Left forelimb (tissue), 1 donor: ENCODE measurements around the gene MPRIP.
A peak's percentile ranks its signal among the peaks of the same experiment; 100 is the strongest.
"Not testable (repeated sequence)": the region's sequence is repeated elsewhere in the genome, so short reads cannot be mapped to it uniquely, and the experiment has no call there.

Experiments
- DNase-seq: peaks from one replicate; pipeline ENCODE4 v3.0.0-alpha.2; 2018; ENCODE audit warnings: low spot score

The MPRIP gene

DNA sequence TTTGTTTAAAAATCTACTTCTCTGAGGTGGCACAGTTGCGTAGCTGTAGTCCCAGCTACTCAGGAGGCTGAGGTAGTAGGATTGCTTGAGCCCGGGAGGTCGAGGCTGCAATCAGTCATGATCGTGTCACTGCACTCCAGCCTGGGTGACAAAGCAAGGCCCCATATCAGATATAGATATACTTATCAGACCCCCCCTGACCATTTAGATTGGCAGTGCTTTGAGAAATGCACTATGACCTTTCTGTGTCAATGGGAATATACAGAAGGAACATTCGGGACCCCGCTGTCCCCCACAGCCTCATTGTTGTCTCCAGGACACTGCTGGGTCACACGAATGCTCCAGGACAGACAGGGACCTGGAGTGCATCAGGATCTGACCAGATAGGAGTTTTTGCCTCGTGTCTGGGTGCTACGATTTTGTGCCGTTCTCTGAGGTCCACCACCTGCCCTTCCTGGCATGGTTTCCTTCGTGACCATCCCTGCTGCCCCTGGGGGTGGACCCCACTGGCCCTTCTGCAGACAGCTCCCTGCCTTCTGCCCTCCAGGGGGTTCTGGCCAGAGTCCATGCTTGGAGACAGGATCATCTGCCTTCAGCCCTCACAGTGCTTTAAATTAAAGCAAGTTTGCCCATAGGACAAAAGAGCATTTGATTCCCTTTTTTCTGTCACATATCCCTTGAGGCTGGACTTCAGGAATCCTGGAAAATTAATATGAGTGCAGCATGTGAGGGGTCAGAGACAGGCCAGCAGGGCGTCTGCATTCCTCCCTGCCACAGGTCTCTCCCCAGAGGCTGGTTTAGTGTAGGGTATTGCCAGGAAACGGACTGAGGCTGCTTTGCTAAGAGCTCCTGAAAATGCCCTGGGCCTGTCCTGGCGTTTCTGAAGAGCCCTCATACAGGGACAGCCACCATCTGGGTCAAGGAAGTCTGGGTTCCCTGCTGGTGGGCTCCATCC, 144.6 kb downstream of the MPRIP start:
- no peak for DNase-seq

DNA sequence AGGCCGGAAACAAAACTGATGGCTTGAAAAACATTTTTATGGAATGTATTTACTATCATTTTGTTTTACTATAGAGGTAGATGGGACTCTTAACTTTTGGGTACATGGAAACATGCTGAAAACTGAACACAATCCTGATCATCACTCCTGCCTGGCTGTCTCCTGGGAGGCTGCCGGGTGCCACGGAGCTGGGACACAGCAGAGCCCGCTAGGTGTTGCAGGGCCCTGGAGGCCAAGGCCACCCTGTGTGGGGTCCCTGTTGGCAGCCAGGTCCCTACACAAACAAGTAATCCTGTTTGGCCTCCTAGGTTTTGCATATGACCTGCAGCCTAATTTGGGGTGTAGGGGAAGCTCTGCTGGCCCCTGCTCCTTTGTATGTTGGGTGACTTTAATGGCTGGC, 146.3 kb downstream of the MPRIP start:
- no peak for DNase-seq

DNA sequence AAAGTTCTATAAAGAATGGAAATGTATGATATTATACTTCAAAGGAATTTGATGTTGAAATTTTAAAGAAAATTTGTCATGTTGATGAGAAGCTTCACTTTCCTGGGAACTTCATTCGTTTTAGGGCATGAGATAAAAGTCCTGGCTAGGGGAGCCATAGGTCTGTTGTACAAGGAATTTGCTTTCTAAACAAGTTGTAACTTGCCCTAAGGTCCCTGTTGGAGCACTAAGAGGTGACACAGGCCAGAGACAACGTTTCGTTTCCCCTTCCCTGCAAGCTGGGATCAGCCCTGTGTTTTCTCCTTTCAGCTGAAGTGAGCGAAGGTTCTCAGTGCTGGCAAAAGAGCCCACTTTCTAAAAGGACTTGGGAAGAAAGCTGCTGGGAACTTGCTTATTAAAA, 147.3 kb downstream of the MPRIP start:
- no peak for DNase-seq

DNA sequence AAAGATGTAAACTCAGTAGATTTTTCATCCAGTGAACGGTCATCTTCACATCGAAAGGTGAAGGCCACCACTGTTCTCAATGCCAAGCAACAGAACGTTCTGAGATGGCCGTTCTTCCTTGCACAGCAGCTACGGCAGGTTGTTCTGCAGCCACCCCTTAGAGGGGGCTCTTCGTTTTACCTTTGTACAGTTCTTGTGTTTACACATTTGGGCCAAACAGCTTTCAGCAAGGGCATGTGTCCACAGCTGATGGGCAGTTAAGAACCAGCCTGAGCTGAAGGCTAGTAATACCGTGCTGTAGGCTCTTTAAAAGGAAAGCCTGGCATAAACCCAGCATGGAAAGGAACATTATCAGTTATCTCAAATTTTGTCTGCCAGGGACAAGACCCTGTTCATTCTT, 147.9 kb downstream of the MPRIP start:
- DNase-seq = no peak

DNA sequence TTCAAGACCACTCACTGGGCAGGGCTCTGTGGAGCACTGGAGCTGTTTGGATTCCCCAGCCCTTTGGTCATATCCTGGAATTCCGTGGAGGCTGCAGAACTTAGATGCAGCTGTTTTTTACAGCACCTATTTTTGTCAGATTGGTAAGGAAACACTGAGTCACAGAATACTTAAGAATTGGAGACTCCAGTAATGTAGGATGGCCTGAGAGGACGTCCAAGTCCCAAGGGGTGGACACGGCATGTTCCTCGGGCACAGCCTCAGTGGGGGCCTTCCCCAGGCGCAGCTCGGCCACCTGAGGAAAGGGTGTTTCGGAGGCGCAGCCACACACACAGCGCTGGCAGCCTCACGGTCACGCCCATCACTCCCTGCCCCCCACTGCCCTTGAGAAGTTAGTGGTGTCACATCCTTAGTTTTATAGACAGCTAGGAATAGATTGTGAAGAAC, 149.1 kb downstream of the MPRIP start:
- no peak for DNase-seq

- DNase-seq = no peak
Measured at GRCh38 chr17:17191961-17192381, 149.7 kb downstream of the MPRIP start.

- DNase-seq = not testable (repeated sequence)
Measured at GRCh38 chr17:17195466-17195865, 153.2 kb downstream of the MPRIP start.

DNA sequence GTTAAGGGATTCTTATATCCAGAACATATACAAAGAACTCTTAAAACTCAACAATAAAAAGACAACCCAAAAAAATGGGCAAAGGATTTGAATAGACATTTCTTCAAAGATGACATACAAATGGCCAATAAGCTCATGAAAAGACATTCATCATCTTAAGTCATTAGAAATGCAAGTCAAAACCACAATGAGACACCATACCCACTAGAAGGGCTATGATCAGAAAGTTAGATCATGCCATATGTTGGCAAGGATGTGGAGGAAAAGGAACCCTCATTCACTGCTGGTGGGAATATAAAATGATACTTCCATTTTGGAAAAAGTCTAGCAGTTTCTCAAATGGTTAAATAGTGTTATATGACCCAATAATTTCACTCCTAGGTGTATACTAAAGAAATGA, 154.5 kb downstream of the MPRIP start:
- no peak for DNase-seq

- DNase-seq = no peak
Measured at GRCh38 chr17:17198281-17198680, 156.0 kb downstream of the MPRIP start.

GRCh38 chr17:17200311-17200710, 158.1 kb downstream of the MPRIP start:
- DNase-seq = no peak

DNA sequence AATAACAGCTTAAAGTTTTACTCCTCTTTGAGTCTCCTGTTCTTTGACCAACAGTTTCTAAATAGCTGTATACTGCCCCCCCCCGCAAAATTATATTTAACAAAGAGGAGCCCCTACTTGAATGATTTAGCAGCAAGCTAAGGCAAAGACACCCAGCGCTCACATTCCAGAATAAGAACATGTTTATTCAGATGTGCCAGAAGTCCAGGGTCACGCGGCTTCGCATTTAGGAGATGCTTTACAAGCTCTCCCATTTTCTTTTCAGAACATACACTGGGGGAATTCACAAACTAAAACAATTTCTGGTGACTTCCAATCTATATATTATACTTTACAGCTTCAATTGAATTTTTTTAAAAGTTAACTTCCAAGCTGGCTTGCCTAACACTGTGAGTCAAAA, 158.6 kb downstream of the MPRIP start:
- DNase-seq = no peak

DNA sequence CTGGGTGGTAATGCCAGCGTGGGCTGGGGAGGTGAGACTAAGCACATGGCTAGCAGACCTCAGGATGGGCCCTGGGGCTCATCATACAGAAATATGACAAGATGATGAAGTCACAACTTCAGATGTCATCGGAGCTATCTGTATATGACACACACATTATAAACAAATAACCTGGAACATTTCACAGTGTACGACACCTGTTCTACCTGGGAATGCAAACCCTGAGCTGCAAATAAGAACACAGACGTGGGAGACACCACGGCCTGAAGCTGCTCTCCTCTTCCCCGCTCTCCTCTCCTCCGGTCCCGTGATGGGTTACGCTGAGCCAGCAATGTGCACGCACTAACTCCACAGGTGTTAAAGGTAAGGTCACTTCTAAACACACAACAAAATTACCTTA, 159.0 kb downstream of the MPRIP start:
- DNase-seq = no peak

DNA sequence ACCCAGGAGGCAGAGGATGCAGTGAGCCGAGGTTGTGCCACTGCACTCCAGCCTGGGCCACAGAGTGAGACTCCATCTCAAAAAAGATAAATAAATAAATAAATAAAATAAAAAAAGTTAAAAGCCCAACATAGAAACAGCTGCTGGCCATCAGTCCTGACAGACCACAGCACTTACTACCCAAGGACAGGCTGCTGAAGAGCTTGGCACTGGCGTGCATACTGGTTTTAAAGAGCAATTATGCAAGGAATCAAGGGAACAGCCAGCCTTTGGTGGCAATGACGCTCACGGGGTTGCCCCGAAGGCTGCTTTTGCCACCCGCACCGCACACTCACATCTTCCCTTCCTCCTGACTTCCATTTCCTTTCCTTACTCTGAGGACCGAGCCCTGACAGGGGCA, 159.7 kb downstream of the MPRIP start:
- no peak for DNase-seq

DNA sequence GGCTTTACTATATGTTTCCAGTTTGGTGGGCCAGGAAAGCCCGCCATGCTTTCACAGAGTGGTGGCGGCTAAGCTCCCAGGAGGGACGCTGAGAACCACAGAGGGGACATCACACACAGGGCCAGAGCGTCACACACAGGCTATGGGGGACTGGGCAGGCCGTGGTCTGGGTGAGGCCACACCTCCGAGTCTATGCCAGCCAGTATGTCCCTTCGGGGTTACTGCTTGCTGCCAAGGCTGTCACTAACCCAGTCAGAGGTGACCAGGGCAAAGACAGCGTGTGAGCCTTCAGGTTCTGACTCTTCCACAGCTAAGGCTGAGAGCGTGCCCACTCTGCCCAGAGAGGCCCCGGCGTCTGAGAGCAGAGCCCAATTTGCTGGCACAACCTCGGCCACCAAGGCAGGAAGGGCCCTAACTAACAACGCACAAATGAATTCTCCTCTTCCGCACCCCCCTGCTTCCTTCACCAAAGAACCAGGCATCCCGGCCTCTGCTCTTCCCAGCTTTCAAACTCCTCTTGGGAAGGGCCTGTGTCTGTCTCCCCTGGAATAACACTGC, 161.0 kb downstream of the MPRIP start:
- no peak for DNase-seq

GRCh38 chr17:17204041-17204591, 161.9 kb downstream of the MPRIP start:
- no peak for DNase-seq

- no peak for DNase-seq
Measured at GRCh38 chr17:17204635-17205231, 162.5 kb downstream of the MPRIP start.

GRCh38 chr17:17205368-17206123, 163.3 kb downstream of the MPRIP start:
- peak; percentile 74 for DNase-seq

- peak; percentile 79 for DNase-seq
Measured at GRCh38 chr17:17206124-17206912, 164.1 kb downstream of the MPRIP start, which contains the start of gene PLD6. TSS of gene PLD6 (minus strand) at chr17:17206333. CDS start at chr17:17206286, 47 bp downstream.

GRCh38 chr17:17206913-17207335, 164.7 kb downstream of the MPRIP start:
- DNase-seq = no peak

DNA sequence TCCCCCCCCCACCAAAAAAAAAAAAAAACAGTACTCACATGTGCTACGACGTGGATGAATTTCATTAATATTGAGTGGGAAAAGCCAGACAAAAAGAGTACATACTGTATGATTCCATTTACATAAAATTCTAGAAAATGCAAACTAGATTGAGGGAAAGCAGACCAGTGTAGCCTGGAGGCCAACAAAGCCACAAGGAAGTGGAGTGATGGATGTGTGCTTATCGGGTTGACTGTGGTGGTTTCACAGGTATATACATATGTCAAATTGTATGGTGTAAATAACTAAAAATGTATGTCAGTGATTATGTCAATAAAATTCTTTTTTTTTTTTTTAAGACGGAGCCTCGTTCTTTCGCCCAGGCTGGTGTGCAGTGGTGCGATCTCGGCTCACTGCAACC, 165.7 kb downstream of the MPRIP start:
- DNase-seq = no peak

DNA sequence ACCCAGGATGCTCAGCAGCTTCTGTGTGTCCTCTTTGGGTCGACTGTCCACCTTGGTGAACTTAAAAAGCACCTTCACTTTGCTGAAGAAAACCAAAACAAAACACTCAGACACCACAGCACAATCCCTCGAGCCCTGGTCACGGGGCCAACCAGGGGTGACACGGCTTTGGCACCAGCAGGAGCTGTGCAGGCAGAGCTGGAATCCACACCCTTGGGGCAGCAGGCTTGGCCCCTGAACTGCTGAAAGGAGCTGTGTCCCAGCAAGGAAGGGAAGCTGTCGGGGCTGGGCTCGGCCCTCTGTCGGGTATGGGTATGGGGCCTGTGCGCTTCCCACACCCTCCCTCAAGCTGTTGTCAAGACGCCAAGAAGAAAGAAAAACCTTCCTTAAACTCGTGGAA, 171.5 kb downstream of the MPRIP start:
- DNase-seq = no peak
